MM.1S (cell line): ENCODE results near the gene ZFPM1.

ENCODE experiments used
- EZH2 ChIP-seq: fragments of 300-600 bp; sonication (generic); optimal IDR thresholded peaks from 2 replicates; pipeline ENCODE3; 2017; ENCODE audit warnings: low read depth, mild to moderate bottlenecking, antibody characterized with exemption, low read length, mixed read lengths
- TF ChIP-seq, protein P1 (sequence below): fragments of 300-600 bp; sonication (generic); IDR thresholded peaks from 2 replicates; pipeline ENCODE4 v1.5.1; 2016; ENCODE audit warnings: antibody characterized with exemption, low read length, mixed read lengths

GRCh38 chr16:88538366-88539060 is 85.4 kb downstream of the ZFPM1 start:
- TF ChIP-seq, protein P1, sequence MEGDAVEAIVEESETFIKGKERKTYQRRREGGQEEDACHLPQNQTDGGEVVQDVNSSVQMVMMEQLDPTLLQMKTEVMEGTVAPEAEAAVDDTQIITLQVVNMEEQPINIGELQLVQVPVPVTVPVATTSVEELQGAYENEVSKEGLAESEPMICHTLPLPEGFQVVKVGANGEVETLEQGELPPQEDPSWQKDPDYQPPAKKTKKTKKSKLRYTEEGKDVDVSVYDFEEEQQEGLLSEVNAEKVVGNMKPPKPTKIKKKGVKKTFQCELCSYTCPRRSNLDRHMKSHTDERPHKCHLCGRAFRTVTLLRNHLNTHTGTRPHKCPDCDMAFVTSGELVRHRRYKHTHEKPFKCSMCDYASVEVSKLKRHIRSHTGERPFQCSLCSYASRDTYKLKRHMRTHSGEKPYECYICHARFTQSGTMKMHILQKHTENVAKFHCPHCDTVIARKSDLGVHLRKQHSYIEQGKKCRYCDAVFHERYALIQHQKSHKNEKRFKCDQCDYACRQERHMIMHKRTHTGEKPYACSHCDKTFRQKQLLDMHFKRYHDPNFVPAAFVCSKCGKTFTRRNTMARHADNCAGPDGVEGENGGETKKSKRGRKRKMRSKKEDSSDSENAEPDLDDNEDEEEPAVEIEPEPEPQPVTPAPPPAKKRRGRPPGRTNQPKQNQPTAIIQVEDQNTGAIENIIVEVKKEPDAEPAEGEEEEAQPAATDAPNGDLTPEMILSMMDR: no peak
- no peak for TF ChIP-seq EZH2
